GM21529 (cell line): ENCODE results near the gene MPIG6B.

Experiments
- ATAC-seq: cut with Tn5 transposase; IDR thresholded peaks from one replicate; pipeline ENCODE4 v1.9.1; 2021; ENCODE audit not compliant: unreplicated experiment

MPIG6B gene

GRCh38 chr6:31720196-31720770 is 2.9 kb upstream of the MPIG6B start:
- no peak for ATAC-seq

GRCh38 chr6:31721351-31722020 is 1.7 kb upstream of the MPIG6B start, which contains the start of gene LY6G6C:
TSS of gene LY6G6C (minus strand) at chr6:31721746. CDS start at chr6:31721679, 67 bp downstream.
- no peak for ATAC-seq

GRCh38 chr6:31722173-31722572 is 1.0 kb upstream of the MPIG6B start:
- no peak for ATAC-seq

- ATAC-seq, result no peak
These were observed 963 bp downstream of the MPIG6B start for GRCh38 chr6:31723980-31724691.

- no peak for ATAC-seq
These were observed 2.6 kb downstream of the MPIG6B start for GRCh38 chr6:31725502-31726350.

GRCh38 chr6:31727034-31727716 is 4.0 kb downstream of the MPIG6B start:
- peak; percentile 43 for ATAC-seq

GRCh38 chr6:31727717-31728671 is 4.8 kb downstream of the MPIG6B start:
- no peak for ATAC-seq

GRCh38 chr6:31728767-31729514 is 5.8 kb downstream of the MPIG6B start, which contains the start of gene DDAH2:
TSS of gene DDAH2 (minus strand) at chr6:31729299. CDS start at chr6:31729161, 138 bp downstream.
- ATAC-seq, result no peak

GRCh38 chr6:31729515-31729978 is 6.4 kb downstream of the MPIG6B start:
- peak; percentile 46 for ATAC-seq

GRCh38 chr6:31729979-31730630 is 6.9 kb downstream of the MPIG6B start:
- peak; percentile 47 for ATAC-seq

- no peak for ATAC-seq
These were observed 7.5 kb downstream of the MPIG6B start for GRCh38 chr6:31730631-31731086.

- ATAC-seq, result no peak
These were observed 8.9 kb downstream of the MPIG6B start for GRCh38 chr6:31732029-31732428.

GRCh38 chr6:31733734-31734133 is 10.6 kb downstream of the MPIG6B start:
- no peak for ATAC-seq

GRCh38 chr6:31734247-31734820 is 11.2 kb downstream of the MPIG6B start:
- ATAC-seq, result no peak

GRCh38 chr6:31734821-31735406 is 11.7 kb downstream of the MPIG6B start:
- peak; percentile 29 for ATAC-seq

- peak; percentile 24 for ATAC-seq
These were observed 13.0 kb downstream of the MPIG6B start, which contains the start of gene CLIC1 for GRCh38 chr6:31736021-31736767. TSS of gene CLIC1 (minus strand) at chr6:31736530. CDS start at chr6:31736300, 230 bp downstream.
